GM18526 (cell line): Measurements from ENCODE around the gene TMEM151B.

Experiments used
- POLR2A ChIP-seq: IDR thresholded peaks from 3 replicates; pipeline ENCODE4 v1.6.1; 2011; ENCODE audit not compliant: insufficient read length; ENCODE audit errors: extremely low read depth

Gene TMEM151B

GRCh38 chr6:44269921-44270525, at the start of gene TMEM151B:
Gene TMEM151B (plus strand): TSS chr6:44270450. CDS start chr6:44270743, 293 bp downstream.
- TF ChIP-seq POLR2A: no peak

- TF ChIP-seq POLR2A: no peak
Measured at GRCh38 chr6:44220913-44221290, 49.3 kb upstream of the TMEM151B start.

- TF ChIP-seq POLR2A: no peak
Measured at GRCh38 chr6:44221291-44221960, 48.8 kb upstream of the TMEM151B start.

GRCh38 chr6:44221961-44222335, 48.3 kb upstream of the TMEM151B start:
- no peak for TF ChIP-seq POLR2A

- no peak for TF ChIP-seq POLR2A
Measured at GRCh38 chr6:44222486-44223318, 47.5 kb upstream of the TMEM151B start.

- peak; percentile 78 for TF ChIP-seq POLR2A
Measured at GRCh38 chr6:44223319-44224028, 46.8 kb upstream of the TMEM151B start, which contains the start of gene SLC29A1. Gene SLC29A1 (plus strand): TSS chr6:44223595. CDS start chr6:44227314, 3,719 bp downstream.

- TF ChIP-seq POLR2A: no peak
Measured at GRCh38 chr6:44224029-44224964, 46.0 kb upstream of the TMEM151B start.

GRCh38 chr6:44224965-44225305, 45.3 kb upstream of the TMEM151B start:
- TF ChIP-seq POLR2A: no peak

GRCh38 chr6:44225579-44226325, 44.5 kb upstream of the TMEM151B start:
- TF ChIP-seq POLR2A: no peak

- TF ChIP-seq POLR2A: no peak
Measured at GRCh38 chr6:44226368-44227147, 43.7 kb upstream of the TMEM151B start.

GRCh38 chr6:44227148-44227793, 43.0 kb upstream of the TMEM151B start:
- no peak for TF ChIP-seq POLR2A

GRCh38 chr6:44228031-44228430, 42.2 kb upstream of the TMEM151B start:
- TF ChIP-seq POLR2A: no peak

GRCh38 chr6:44228433-44228832, 41.8 kb upstream of the TMEM151B start:
- no peak for TF ChIP-seq POLR2A

- TF ChIP-seq POLR2A: no peak
Measured at GRCh38 chr6:44228836-44229235, 41.4 kb upstream of the TMEM151B start.
